Bone marrow (tissue), 2 donors: ENCODE data around the gene JMJD1C.
A peak's percentile ranks its signal among the peaks of the same experiment; 100 is the strongest.
"Not testable (repeated sequence)": the region's sequence is repeated elsewhere in the genome, so short reads cannot be mapped to it uniquely, and the experiment has no call there.

Experiments
- DNase-seq, 2 donors: peaks; one replicate each; lab custom pipeline; 2025; lab: John Stamatoyannopoulos, UW

The JMJD1C gene

DNA sequence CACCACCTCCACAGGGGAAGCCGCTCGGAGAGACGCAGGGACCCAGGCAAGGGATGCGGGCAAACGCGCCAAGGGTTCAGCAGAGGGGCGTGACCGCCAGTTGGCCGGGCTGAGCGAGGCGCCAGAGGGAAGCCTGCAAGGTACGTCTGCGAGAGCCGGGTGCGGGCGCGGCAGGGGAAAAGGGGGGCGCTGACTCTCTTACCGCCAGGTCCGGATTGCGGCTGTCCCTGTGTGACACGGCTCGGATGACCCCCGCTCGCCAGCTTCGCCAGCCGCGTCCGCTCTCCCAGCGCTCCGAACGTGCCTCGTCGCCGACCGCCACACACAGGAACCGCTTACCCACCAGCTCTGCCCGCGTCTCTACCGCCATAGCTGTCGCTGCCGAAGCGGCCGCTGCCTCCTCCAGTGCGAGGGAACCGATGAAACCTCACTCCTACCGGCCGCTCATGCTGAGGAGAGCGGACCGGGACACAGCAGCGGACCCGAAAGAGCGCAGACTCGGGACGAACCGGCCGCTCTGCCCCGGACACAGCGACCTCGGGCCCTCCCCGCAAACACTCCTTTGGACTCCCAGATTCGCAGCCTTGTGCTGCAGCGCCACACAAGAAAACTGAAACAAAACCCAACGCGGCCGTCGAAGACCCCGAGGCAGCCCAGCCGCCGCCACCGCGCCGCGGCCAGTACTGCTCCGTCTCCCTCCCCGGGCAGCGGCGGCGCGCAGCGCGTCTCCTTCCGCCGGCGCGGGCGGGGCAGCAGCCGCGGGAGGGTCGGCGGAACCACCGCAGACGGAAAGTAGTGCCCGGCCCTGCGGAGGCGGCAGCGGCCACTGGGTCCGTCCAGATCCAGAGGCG, at the start of gene JMJD1C:
JMJD1C (minus strand) TSS at position 685 of the 851 bp plus-strand sequence; CDS start at position 370, 315 bp downstream.
- peak; percentile 56 to 79 for DNase-seq

DNA sequence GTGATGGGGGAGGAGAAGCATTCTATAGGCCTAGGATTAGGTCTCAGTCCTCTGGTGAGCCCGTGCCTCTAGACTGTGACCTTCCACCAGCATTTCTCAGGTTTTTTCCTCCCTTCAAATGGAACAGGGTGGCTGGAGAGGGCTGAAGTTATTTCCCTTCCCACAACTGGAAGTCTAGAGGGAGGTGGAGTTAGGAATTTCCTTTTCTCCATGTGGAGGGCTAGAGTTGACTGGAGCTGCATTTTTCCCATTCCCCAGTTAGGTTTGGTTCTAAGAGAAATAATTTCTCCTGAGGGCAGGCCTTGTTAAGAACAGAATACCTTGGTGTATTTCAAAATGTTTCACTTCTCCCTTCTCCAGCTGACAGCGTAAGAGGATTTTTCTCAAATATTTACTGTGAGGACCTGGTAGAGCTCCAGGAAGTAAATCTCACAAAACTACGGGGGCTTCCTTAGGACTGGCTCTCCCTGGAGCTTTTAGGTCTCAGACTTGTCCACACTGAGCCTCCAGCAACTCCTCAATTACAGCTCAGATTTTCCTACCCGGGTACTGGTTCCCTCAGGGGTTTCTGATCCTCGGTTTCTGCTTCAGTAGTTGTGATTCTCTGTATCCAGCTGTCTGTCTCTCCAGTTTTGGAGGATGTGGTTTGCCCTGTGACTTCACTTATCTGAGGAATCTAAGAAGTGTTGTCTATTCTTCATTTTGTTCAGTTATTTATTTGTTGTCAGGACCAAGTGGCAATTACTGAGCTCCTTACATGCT, 49.4 kb upstream of the JMJD1C start:
- peak in 1 of 2 donors; percentile 69 for DNase-seq

GRCh38 chr10:63506554-63506953, 40.8 kb upstream of the JMJD1C start:
- DNase-seq: no peak

- no peak for DNase-seq
Measured at GRCh38 chr10:63505562-63505961, 39.8 kb upstream of the JMJD1C start.

DNA sequence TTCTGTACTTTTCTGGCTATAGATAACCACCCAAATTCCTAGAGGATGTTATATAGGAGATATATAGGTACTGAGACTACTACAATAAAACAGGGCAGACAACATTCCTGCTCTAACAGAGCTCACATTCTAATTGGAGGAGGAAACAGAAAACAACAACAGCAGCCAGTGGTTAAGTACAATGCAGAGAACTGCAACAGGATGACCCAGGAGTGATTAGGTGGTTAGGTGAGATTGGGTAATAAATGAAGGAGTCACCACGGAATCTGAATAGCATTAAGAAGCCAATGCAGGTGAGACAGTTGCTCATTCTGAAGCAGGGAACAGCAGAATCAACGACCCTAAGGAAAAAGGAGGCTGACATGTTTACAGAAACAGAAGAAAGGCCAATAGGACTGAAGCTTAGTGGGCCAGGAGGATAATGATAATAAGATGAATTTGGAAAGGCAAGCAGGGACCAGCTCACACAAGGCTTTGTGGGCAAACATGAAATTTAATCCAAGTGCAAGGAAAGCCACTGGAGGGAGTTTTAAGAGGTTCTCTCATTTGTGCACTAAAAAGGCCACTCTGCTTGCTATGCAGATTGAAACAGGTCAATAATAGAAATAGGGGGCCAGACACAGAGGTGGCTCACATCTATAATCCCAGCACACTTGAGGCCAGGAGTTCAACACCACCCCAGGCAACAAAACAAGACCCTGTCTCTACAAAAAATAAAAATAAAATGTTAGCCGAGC, 38.5 kb upstream of the JMJD1C start:
- no peak for DNase-seq

- no peak for DNase-seq
Measured at GRCh38 chr10:63503395-63503794, 37.6 kb upstream of the JMJD1C start.

DNA sequence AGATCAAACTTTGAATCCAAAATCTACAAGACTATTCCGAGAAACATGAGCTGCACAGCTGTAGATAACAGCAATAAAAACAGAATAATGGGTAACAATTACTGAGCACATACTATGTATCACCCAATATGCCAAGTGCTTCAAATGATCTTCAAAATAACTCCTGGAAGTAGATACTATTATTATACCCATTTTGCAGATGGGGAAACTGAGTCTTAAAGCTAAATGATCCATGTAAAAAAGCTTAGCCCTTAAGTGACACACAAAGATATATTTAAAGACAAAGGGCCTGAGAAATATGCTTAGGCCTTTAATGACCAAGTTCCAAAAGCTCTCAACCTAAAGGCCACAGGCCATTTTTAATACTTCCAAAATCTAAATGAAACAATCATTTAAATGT, 37.1 kb upstream of the JMJD1C start:
- no peak for DNase-seq

GRCh38 chr10:63501954-63502353, 36.2 kb upstream of the JMJD1C start:
- DNase-seq: no peak

GRCh38 chr10:63500551-63500950, 34.8 kb upstream of the JMJD1C start:
- not testable (repeated sequence) for DNase-seq

DNA sequence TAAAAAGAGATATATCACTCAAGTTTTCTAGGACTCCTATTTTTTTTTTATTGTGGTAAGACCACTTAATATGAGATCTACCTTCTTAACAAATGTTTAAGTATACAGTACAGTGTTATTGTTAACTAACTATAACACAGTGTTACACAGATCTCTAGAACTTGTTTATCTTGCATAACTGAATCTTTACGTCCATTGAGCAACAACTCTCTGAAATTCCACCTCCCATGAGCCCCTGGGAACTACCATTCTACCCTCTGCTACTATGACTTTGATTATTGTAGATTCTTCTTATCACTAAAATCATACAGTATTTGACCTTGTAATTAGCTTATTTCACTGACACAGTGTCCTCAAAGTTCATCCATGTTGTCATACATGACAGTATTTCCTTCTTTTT, 32.9 kb upstream of the JMJD1C start:
- DNase-seq: no peak

DNA sequence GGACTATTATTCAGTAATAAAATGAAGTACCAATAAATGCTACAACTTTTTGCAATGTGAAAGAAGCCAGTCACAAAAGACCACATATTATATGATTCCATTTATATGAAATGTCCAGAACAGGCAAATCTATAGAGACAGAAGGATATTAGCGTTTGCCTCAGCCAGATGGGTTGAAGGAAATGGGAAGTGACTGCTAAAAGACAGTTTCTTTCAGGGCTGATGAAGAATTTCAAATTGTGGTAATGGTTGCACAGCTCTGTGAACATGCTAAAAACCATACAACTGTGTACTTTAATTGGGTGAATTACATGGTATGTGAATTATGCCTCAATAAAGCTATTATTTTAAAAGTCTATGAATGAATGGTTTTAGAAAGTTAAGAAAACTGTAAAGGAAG, 31.5 kb upstream of the JMJD1C start:
- DNase-seq: peak in 1 of 2 donors; percentile 17

GRCh38 chr10:63496561-63496960, 30.8 kb upstream of the JMJD1C start:
- no peak for DNase-seq

DNA sequence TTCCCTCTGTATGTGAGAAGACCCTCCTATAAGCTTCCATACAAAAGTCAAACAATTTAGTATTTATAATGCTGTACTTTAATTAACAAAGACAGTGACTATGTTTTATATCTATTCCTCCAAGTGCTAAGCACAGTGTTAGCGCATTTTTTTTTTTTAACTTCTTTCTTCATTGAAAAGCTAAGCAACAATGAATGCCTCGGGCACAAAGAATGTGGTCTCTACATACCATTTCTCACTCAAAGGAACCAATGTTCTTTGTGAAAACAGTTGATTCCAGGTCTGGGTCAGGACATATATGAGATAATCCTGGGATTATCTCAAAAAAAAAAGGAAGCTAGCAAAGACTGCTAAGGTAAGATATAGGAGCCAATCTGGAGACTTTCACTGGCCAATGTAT, 29.2 kb upstream of the JMJD1C start:
- DNase-seq: no peak

- no peak for DNase-seq
Measured at GRCh38 chr10:63493004-63493403, 27.2 kb upstream of the JMJD1C start.

- DNase-seq: not testable (repeated sequence)
Measured at GRCh38 chr10:63492317-63492690, 26.5 kb upstream of the JMJD1C start.

- no peak for DNase-seq
Measured at GRCh38 chr10:63491588-63492316, 26.0 kb upstream of the JMJD1C start.

GRCh38 chr10:63489838-63490237, 24.1 kb upstream of the JMJD1C start:
- DNase-seq: no peak

- DNase-seq: no peak
Measured at GRCh38 chr10:63487990-63488389, 22.2 kb upstream of the JMJD1C start.

DNA sequence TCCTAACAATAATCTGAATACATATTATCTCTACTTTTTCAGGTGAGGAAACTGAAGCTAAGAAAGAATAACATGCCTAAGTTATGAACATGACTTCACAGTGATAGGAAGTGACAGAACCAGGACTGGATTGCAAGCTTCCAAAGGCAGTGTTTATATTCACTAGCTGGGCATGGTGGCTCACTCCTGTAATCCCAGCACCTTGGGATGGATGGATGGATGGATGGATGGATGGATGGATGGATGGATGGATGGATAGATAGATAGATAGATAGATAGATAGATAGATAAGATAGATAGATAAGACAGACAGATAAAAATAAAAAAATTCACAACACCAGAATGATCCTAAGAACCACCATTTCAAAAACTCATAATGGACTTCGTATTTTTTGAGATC, 18.2 kb upstream of the JMJD1C start:
- DNase-seq: no peak

DNA sequence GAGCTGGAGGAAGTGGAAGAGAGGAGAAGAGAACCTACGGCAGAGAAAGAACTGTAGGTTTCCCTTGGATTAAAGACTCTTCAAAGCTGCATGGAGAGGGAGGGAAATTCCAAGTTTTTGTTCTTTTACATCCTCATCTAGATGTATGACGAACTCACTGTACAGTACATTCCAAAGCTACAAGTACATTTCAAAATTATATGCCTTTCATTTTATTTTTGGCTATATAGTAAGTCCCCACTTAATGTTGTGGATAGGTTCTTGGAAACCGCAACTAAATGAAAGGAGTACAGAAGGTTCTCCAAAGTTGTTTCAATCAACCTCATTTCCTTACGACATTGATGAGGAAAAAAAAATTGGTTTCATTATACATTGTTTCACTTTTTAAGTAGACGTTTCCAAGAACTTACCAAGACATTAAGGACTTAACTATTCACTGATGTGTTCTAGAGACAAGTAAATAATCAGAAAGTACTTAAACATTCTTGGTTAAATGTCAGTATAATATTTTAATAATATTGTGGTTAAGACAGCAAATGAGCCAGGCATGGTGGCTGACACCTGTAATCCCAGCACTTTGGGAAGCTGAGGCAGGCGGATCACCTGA, 16.1 kb upstream of the JMJD1C start:
- DNase-seq: no peak

GRCh38 chr10:63480237-63480636, 14.5 kb upstream of the JMJD1C start:
- DNase-seq: no peak
